Loucy (cell line): Measurements from ENCODE around the gene DLG2.

ENCODE experiments used
- CTCF ChIP-seq: fragments of 200-600 bp; sonication (generic); conservative IDR thresholded peaks from 2 replicates; pipeline ENCODE4 v1.5.1; 2014; ENCODE audit warnings: mild to moderate bottlenecking, antibody characterized with exemption, low read length
- EZH2phosphoT487 ChIP-seq: fragments of 200-600 bp; IDR thresholded peaks from 2 replicates; pipeline ENCODE4 v1.6.1; 2018; ENCODE audit warnings: antibody characterized with exemption, mild to moderate bottlenecking, moderate library complexity, borderline replicate concordance

- no peak for TF ChIP-seq CTCF
- TF ChIP-seq EZH2phosphoT487: no peak
Observed at GRCh38 chr11:84806354-84806753, 820.8 kb downstream of the DLG2 start.
